Testis (tissue), 3 donors: Measurements from ENCODE around the gene ADAMTS7. TPM values are rescaled to one million over a fixed set of nuclear protein-coding genes. Genes with fewer than 3 reads are reported as not detected.
"Not testable (repeated sequence)": the region's sequence is repeated elsewhere in the genome, so short reads cannot be mapped to it uniquely, and the experiment has no call there.

Source experiments
- DNase-seq: peaks from one replicate; pipeline ENCODE4 v3.0.0-alpha.2; 2019
- H3K27ac ChIP-seq, 2 donors: fragments of 200-600 bp; sonication (generic); one replicate each; pipeline ENCODE4 v1.5.1; 2019
- H3K27me3 ChIP-seq: fragments of 200-600 bp; sonication (generic); one replicate; pipeline ENCODE4 v1.5.1; 2019
- H3K36me3 ChIP-seq: fragments of 200-600 bp; sonication (generic); one replicate; pipeline ENCODE4 v1.5.1; 2017; ENCODE audit warnings: low read depth; ENCODE audit errors: missing control alignments
- H3K4me1 ChIP-seq: fragments of 200-600 bp; sonication (generic); one replicate; pipeline ENCODE4 v1.5.1; 2019
- H3K4me3 ChIP-seq, 2 donors: fragments of 200-600 bp; sonication (generic); one replicate each; pipeline ENCODE4 v1.5.1; 2017 to 2019
- H3K9me3 ChIP-seq: fragments of 200-600 bp; sonication (generic); one replicate; pipeline ENCODE4 v1.5.1; 2017
- POLR2A ChIP-seq: fragments of 450-650 bp; IDR thresholded peaks from one replicate; pipeline ENCODE4 v1.6.1; 2017; ENCODE audit warnings: antibody characterized with exemption, mild to moderate bottlenecking, moderate library complexity
- WGBS, 2 donors: methylation state at CpG; one replicate each; pipeline ENCODE4 v1.1.5; 2018; 5-methylcytosine and 5-hydroxymethylcytosine counted together
- intact Hi-C: fragments of 100-400 bp; cut with DNase I; formaldehyde crosslinking; loops from one replicate; pipeline ENCODE4 v1.15.1; 2023; ENCODE audit warnings: low total_unique reads
- polyA plus RNA-seq: library from polyadenylated mRNA; stranded (reverse); fragments of 350-450 nt; fragmentation: Illumina TruSeq; extraction: RNeasy Lipid Tissue Mini Kit (QIAGEN cat#74804); gene quantifications from one replicate; pipeline ENCODE4 v1.2.3, GENCODE V29; 2014; ENCODE audit warnings: low read depth, low replicate concordance; ENCODE audit not compliant: insufficient read depth
- total RNA-seq, 2 donors: library from RNA; depleted of rRNA; stranded (reverse); fragments of >200 nt; gene quantifications; one replicate each; pipeline ENCODE4 v1.2.3, GENCODE V29; 2016
- TF ChIP-seq, protein P1 (sequence below), 3 experiments: fragments of 450-650 bp in 2 of 3; fragments of 200-600 bp in 1 of 3; sonication (generic) in 1 of 3; IDR thresholded peaks; one replicate each; pipeline ENCODE4 v1.5.1; 2016 to 2019; ENCODE audit warnings: antibody characterized with exemption in 3 of 3, mild to moderate bottlenecking in 2 of 3, moderate library complexity in 1 of 3

The ADAMTS7 gene
- total and polyA plus RNA-seq, 3 donors from 2014 or later, result 5.7 to 11.9 (median 11.6) TPM

DNA sequence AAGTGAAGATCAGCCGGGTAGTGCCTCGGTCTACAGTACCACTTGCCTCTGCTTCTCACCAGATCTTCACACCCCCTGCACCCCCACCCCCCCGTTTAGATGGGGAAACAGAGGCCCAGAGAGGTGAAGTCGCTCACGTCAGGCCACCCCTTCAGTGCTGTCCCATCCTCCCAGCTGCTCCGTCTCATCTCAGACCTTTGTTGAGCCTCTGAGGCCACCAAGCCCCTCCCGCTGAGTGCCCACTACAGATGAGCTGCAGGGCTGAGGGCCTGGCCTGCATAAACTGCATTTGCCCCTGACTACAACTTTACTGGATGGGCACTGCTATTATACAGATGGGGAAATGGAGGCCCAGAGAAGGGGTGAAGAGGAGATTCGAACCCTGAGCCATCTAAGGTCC, 35.8 kb downstream of the ADAMTS7 start:
- Histone ChIP-seq H3K36me3 (no peaks in the 10 kb centered on the region), H3K27ac (no peak overlapping the region), H3K27me3 (no peaks in the 10 kb centered on the region), H3K9me3 (no peaks in the 10 kb centered on the region), H3K4me1 (no peaks in the 10 kb centered on the region), H3K4me3 (no peak overlapping the region)
- DNase-seq, result no peak
- no peak for TF ChIP-seq POLR2A
- TF ChIP-seq, protein P1, sequence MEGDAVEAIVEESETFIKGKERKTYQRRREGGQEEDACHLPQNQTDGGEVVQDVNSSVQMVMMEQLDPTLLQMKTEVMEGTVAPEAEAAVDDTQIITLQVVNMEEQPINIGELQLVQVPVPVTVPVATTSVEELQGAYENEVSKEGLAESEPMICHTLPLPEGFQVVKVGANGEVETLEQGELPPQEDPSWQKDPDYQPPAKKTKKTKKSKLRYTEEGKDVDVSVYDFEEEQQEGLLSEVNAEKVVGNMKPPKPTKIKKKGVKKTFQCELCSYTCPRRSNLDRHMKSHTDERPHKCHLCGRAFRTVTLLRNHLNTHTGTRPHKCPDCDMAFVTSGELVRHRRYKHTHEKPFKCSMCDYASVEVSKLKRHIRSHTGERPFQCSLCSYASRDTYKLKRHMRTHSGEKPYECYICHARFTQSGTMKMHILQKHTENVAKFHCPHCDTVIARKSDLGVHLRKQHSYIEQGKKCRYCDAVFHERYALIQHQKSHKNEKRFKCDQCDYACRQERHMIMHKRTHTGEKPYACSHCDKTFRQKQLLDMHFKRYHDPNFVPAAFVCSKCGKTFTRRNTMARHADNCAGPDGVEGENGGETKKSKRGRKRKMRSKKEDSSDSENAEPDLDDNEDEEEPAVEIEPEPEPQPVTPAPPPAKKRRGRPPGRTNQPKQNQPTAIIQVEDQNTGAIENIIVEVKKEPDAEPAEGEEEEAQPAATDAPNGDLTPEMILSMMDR (IDR thresholded peaks at IDR 0.05), result no peak
- intact Hi-C loops, result no loop called here
- WGBS, 2 donors, result 81 to 89% methylated on average over 5 to 6 of the region's 8 CpGs

- H3K9me3 ChIP-seq, H3K4me1 ChIP-seq, H3K27me3 ChIP-seq, H3K4me3 ChIP-seq, DNase-seq, H3K36me3 ChIP-seq, intact Hi-C loops, H3K27ac ChIP-seq: not testable (repeated sequence)
- WGBS, 2 donors, result 90 to 93% methylated on average over 5 to 15 of the region's 15 CpGs
Measured at GRCh38 chr15:78774451-78774990, 36.7 kb downstream of the ADAMTS7 start.

- WGBS, 2 donors, result 96 to 97% methylated on average over 6 to 25 of the region's 25 CpGs
- DNase-seq, intact Hi-C loops: not testable (repeated sequence)
Measured at GRCh38 chr15:78773765-78774450, 37.4 kb downstream of the ADAMTS7 start.

GRCh38 chr15:78772738-78773137, 38.5 kb downstream of the ADAMTS7 start:
- 88 to 93% methylated on average over 4 to 7 of the region's 11 CpGs for WGBS, 2 donors
- DNase-seq, result no peak
- intact Hi-C loops, result no loop called here
- Histone ChIP-seq H3K36me3 (no peaks in the 10 kb centered on the region), H3K9me3 (no peaks in the 10 kb centered on the region), H3K27me3 (no peaks in the 10 kb centered on the region), H3K4me3 (no peak overlapping the region), H3K27ac (no peak overlapping the region), H3K4me1 (no peaks in the 10 kb centered on the region)
- TF ChIP-seq, protein P1 (IDR thresholded peaks at IDR 0.05), result no peak
- TF ChIP-seq POLR2A, result no peak

More at GRCh38 chr15:78773765-78774450, 37.4 kb downstream of the ADAMTS7 start:
- H3K9me3 ChIP-seq, H3K4me1 ChIP-seq, H3K36me3 ChIP-seq, H3K27me3 ChIP-seq, H3K27ac ChIP-seq, H3K4me3 ChIP-seq: not testable (repeated sequence)

DNA sequence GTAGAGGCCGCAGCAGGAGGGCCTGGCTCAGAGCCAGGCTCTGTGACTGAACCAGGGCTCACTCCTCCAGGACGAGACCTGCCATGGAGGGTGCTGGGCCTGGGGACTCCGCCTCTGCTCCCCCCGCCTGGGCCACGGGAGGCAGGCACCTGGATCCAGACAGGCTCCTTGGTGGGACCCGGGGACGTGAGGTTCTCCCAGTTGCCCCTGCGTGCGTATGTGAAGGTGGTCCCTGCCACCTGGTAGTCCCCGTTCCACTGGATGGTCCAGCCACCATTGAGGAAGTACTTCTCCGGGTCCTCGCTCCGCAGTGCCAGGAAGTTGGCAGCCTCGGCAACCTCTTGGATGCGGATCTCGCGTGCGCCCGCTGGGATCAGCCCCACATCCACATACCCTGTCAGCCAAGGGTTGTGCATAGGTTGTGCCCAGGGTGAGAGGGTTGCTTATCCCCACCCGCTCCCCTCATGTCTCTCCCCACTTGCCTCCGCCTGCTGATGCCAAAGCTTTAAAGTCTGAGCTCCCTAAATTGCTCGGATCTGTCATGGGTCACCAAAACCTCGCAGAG, 39.7 kb downstream of the ADAMTS7 start:
- H3K4me3 ChIP-seq, H3K27me3 ChIP-seq, H3K9me3 ChIP-seq, intact Hi-C loops, DNase-seq, H3K36me3 ChIP-seq, H3K27ac ChIP-seq, H3K4me1 ChIP-seq: not testable (repeated sequence)
- WGBS, 2 donors, result 92 to 96% methylated on average over 18 to 21 of the region's 23 CpGs

DNA sequence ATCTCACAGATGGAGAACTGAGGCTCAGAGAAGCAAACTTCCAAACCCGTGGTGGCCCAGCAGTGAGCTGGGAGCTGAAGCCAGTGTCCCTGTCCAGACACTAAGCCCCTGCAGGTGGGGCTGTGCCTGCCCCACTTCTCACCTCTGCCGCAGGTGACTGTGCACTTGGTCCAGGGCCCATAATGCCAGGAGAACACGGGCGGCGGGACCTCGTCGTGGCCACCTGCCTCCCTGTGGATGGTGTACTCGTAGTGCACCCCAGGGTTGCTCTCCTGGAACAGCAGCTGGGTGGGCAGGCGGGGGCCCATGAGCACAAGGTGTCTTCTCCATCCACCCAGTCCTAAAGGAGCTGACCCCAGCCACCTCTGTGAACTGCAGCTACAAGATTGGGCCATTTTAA, 40.2 kb downstream of the ADAMTS7 start:
- H3K27ac ChIP-seq, intact Hi-C loops, H3K4me1 ChIP-seq, DNase-seq, H3K27me3 ChIP-seq, H3K9me3 ChIP-seq, H3K36me3 ChIP-seq, H3K4me3 ChIP-seq: not testable (repeated sequence)
- 90 to 96% methylated on average over 6 to 9 of the region's 9 CpGs for WGBS, 2 donors

DNA sequence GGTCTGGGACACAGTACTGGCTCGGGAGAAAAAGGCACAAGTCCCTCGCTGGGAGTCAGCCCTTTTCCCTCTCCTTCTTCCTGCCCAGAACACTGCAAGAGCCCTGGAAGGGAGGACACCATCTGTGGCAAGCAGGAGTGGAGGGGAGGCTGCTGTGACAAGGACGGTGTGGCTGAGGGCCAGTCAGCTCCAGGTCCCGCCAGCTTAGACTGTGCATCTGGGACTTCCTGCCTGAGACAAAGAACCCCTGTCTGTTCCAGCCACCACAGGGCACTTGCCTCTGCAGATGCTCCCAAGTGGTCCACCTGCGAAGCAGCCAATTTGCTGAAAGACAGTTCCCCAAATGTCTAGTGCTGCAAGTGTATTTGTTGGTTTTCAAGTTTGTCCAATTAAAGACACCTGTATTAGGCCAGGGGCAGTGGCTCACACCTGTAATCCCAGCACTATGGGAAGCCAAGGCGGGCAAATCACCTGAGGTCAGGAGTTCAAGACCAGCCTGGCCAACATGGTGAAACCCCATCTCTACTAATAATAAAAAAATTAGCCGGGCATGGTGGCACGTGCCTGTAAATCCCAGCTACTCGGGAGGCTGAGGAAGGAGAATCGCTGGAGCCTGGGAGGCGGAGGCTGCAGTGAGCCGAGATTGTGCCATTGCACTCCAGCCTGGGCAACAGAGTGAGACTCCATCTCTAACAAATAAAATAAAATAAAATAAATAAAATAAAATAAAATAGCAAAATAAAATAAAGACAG, 41.6 kb downstream of the ADAMTS7 start:
- H3K36me3 ChIP-seq, H3K4me3 ChIP-seq, H3K27me3 ChIP-seq, H3K27ac ChIP-seq, intact Hi-C loops, H3K4me1 ChIP-seq, H3K9me3 ChIP-seq: not testable (repeated sequence)
- WGBS, 2 donors, result 76 to 83% methylated on average over 10 to 12 of the region's 12 CpGs
- peak; percentile 55 for DNase-seq
